ENCODE results near the gene SLC24A3. TPM values are rescaled to one million over a fixed set of nuclear protein-coding genes. Genes with fewer than 3 reads are reported as not detected.

SLC24A3 gene
- total RNA-seq, 3 donors from 2014 or later, result 4.3 to 34.9 (median 5.7) TPM

DNA sequence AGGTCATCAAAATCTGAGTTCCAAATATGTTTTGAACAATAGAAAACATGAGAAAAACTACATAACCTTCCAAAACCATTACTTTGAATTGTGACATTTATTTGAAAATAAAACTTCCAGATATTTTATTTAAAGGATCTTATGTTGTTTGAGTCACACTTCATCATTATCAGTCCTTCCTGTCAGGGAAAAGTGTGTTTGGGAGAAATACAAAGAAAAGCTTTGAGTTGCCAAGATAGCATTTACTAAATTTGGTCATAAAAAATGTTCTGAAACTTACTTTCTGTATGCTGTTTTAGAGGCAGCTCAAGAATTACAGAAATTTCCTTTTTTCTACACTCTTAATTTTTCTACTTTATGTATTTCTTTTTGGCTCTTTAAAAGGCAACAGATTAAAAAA is 337.5 kb downstream of the SLC24A3 start:
- Histone ChIP-seq H3K4me1 (ENCODE audit: low read depth) (no peaks in the 10 kb centered on the region), H3K9me3 (no peaks in the 10 kb centered on the region), H3K36me3 (ENCODE audit: low read depth) (no peaks in the 10 kb centered on the region), H3K4me3 (no peak overlapping the region)
- DNase-seq (no peak), ATAC-seq (no peak)
- intact Hi-C loops (cut with DNase I, micrococcal nuclease), result no loop called here
- TF ChIP-seq, protein P1, sequence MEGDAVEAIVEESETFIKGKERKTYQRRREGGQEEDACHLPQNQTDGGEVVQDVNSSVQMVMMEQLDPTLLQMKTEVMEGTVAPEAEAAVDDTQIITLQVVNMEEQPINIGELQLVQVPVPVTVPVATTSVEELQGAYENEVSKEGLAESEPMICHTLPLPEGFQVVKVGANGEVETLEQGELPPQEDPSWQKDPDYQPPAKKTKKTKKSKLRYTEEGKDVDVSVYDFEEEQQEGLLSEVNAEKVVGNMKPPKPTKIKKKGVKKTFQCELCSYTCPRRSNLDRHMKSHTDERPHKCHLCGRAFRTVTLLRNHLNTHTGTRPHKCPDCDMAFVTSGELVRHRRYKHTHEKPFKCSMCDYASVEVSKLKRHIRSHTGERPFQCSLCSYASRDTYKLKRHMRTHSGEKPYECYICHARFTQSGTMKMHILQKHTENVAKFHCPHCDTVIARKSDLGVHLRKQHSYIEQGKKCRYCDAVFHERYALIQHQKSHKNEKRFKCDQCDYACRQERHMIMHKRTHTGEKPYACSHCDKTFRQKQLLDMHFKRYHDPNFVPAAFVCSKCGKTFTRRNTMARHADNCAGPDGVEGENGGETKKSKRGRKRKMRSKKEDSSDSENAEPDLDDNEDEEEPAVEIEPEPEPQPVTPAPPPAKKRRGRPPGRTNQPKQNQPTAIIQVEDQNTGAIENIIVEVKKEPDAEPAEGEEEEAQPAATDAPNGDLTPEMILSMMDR (IDR thresholded peaks at IDR 0.05), result no peak

DNA sequence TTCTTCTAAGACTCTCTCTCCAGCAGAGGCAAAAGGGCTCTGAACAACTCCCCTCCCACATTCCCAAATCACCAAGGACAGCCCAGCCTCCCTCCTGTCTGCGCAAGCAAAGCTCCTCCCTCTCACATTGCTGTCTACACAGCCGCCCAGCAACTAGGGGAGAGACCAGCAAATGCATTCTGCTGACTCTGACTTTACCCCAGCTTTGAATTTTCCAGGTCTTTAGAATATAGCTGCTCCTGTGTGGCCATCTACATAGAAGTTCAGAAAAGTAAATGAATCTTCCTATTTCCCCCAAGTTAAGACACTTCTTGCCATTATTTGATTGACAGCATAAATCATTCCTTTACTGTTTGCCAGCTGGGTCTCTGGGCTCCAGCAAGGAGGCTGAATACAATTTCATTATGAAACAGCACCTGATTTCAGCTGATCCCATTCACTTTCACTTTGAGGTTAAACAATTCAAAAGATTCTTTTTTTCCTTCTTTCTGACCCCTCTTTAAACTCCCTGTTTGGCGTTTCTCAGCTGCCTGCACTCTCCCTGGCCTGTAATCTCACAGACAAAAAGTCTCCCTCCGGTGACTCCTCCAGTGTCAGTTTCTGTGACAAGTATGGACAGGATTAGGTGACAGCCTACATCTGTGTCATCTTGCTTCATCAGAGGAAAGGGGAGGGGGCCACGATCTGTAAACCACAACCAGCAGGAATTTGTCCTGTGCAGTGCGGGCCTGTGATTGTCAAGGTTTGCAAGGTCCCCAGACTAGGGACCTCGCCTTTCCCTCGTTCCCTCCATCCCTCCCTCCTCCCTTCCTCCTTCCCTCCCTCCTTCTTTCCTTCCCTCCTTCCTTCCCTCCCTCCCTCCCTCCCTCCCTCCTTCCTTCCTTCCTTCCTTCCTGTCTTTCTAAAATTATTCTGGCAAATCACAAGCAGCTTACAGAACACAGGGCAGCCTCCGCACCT is 340.1 kb downstream of the SLC24A3 start:
- ATAC-seq (peak; percentile 25), DNase-seq (no peak)
- Histone ChIP-seq H3K9me3 (no peaks in the 10 kb centered on the region), H3K36me3 (ENCODE audit: low read depth) (no peaks in the 10 kb centered on the region), H3K4me3 (no peak overlapping the region), H3K4me1 (ENCODE audit: low read depth) (no peaks in the 10 kb centered on the region)
- TF ChIP-seq, protein P1 (IDR thresholded peaks at IDR 0.05), result no peak
- intact Hi-C loops (cut with DNase I, micrococcal nuclease), result no loop called here

- no peaks in the 10 kb centered on the region for H3K36me3 ChIP-seq (ENCODE audit: low read depth)
- intact Hi-C loops (cut with DNase I, micrococcal nuclease), result no loop called here
- no peaks in the 10 kb centered on the region for H3K9me3 ChIP-seq
- no peak for DNase-seq
- no peak for ATAC-seq
- TF ChIP-seq, protein P1 (IDR thresholded peaks at IDR 0.05), result no peak
- no peaks in the 10 kb centered on the region for H3K4me1 ChIP-seq (ENCODE audit: low read depth)
- no peak overlapping the region for H3K4me3 ChIP-seq
These were observed 342.2 kb downstream of the SLC24A3 start for GRCh38 chr20:19554666-19555065.

DNA sequence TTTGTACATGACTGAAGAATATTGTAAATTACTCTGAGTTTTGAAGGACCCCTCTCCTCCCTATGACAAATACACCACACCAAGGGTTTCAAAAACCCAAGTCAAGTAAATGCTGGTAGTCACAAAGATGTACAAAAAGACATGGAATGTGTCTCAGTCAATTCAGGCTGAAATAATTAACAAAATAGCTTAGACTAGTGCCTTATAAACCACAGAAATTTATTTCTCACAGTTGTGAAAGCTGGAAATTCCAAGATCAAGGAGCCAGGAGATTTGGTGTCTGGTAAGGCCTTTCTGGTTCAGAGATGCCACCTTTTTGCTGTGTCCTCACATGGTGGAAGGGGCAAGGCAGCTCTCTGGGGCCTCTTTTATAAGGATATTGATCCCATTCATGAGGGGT is 343.3 kb downstream of the SLC24A3 start:
- TF ChIP-seq, protein P1 (IDR thresholded peaks at IDR 0.05), result no peak
- H3K36me3 ChIP-seq (ENCODE audit: low read depth), result no peaks in the 10 kb centered on the region
- intact Hi-C loops (cut with DNase I, micrococcal nuclease), result no loop called here
- ATAC-seq, result no peak
- DNase-seq, result no peak
- H3K9me3 ChIP-seq, result no peaks in the 10 kb centered on the region
- H3K4me3 ChIP-seq, result no peak overlapping the region
- H3K4me1 ChIP-seq (ENCODE audit: low read depth), result no peaks in the 10 kb centered on the region

DNA sequence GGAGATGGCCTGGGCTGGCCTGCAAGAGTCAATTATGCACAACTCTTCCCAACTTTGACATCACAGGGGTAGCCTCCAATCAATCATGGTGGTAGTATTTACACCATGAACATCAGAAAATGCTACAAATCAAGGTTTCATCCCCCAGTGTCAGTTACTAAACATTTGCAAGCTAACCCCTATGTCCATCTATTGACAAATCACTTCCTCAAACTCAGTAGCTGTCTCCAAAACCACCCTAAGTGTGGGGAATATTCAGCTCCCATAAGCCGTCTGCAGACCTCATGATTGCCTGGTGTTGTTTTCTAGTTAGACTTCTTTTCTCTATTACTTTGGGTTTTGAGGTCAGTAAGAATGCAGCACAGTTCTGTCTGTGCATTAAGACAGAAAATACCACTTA is 344.8 kb downstream of the SLC24A3 start:
- no peak for DNase-seq
- Histone ChIP-seq H3K36me3 (ENCODE audit: low read depth) (no peaks in the 10 kb centered on the region), H3K4me3 (no peak overlapping the region), H3K9me3 (no peaks in the 10 kb centered on the region), H3K4me1 (ENCODE audit: low read depth) (no peaks in the 10 kb centered on the region)
- TF ChIP-seq, protein P1 (IDR thresholded peaks at IDR 0.05), result no peak
- ATAC-seq, result no peak
- intact Hi-C loops (cut with DNase I, micrococcal nuclease), result no loop called here
